SK-N-SH (cell line): ENCODE data around the gene MYLK.

Experiments used
- CHD2 ChIP-seq: fragments of 150-350 bp; IDR thresholded peaks from 2 replicates; pipeline ENCODE4 v1.6.1; 2018; ENCODE audit warnings: low read length; ENCODE audit not compliant: partially characterized antibody
- JUND ChIP-seq: IDR thresholded peaks from 2 replicates; pipeline ENCODE4 v1.4.0; 2012
- POLR2AphosphoS5 ChIP-seq: IDR thresholded peaks from 2 replicates; pipeline ENCODE4 v1.6.1; 2012; ENCODE audit warnings: low read depth, low read length
- RFX5 ChIP-seq: IDR thresholded peaks from 2 replicates; pipeline ENCODE4 v1.6.1; 2012; ENCODE audit warnings: mild to moderate bottlenecking, improper control_type of control experiment, low read length
- SMC3 ChIP-seq: IDR thresholded peaks from 2 replicates; pipeline ENCODE4 v1.6.1; 2012; ENCODE audit warnings: low read depth, low read length, improper control_type of control experiment
- TAF1 ChIP-seq: IDR thresholded peaks from 2 replicates; pipeline ENCODE4 v1.6.1; 2012; ENCODE audit warnings: low read depth, mild to moderate bottlenecking, low read length, moderate library complexity, borderline replicate concordance
- TF ChIP-seq, protein P1 (sequence below): fragments of 150-350 bp; IDR thresholded peaks from 2 replicates; pipeline ENCODE4 v1.6.1; 2016; ENCODE audit warnings: mild to moderate bottlenecking, low read depth, low read length
- TF ChIP-seq, protein P2 (sequence below): fragments of 200-600 bp; sonication (generic); IDR thresholded peaks from 2 replicates; pipeline ENCODE4 v1.6.1; 2017; ENCODE audit warnings: antibody characterized with exemption, mild to moderate bottlenecking, moderate library complexity

DNA sequence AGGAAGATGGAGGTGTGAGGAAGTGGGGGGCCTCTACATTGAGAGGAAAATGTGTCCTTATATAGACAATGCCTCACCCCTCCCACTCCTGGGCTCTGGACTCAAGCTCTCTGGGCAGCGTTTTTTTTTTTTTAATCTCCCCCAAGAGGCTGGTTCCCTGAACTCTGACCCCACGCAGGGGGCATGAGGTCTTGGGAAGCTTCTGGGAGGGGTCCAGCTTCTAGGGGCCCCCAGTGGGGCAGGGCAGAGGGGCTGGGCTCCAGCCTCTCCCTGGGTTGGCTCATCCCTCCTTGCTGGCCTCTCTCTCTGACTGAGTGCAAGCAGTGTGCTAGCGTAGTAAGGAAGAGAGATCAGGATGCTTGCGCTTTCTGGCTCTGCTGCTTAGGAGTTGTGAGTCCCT is 197.9 kb downstream of the MYLK start:
- TF ChIP-seq TAF1 (no peak), RFX5 (no peak), CHD2 (no peak), SMC3 (no peak), JUND (no peak), POLR2AphosphoS5 (no peak)
- TF ChIP-seq, protein P1, sequence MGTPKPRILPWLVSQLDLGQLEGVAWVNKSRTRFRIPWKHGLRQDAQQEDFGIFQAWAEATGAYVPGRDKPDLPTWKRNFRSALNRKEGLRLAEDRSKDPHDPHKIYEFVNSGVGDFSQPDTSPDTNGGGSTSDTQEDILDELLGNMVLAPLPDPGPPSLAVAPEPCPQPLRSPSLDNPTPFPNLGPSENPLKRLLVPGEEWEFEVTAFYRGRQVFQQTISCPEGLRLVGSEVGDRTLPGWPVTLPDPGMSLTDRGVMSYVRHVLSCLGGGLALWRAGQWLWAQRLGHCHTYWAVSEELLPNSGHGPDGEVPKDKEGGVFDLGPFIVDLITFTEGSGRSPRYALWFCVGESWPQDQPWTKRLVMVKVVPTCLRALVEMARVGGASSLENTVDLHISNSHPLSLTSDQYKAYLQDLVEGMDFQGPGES: no peak
- TF ChIP-seq, protein P2, sequence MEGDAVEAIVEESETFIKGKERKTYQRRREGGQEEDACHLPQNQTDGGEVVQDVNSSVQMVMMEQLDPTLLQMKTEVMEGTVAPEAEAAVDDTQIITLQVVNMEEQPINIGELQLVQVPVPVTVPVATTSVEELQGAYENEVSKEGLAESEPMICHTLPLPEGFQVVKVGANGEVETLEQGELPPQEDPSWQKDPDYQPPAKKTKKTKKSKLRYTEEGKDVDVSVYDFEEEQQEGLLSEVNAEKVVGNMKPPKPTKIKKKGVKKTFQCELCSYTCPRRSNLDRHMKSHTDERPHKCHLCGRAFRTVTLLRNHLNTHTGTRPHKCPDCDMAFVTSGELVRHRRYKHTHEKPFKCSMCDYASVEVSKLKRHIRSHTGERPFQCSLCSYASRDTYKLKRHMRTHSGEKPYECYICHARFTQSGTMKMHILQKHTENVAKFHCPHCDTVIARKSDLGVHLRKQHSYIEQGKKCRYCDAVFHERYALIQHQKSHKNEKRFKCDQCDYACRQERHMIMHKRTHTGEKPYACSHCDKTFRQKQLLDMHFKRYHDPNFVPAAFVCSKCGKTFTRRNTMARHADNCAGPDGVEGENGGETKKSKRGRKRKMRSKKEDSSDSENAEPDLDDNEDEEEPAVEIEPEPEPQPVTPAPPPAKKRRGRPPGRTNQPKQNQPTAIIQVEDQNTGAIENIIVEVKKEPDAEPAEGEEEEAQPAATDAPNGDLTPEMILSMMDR: no peak
